ENCODE measurements around the gene LRRTM2. TPM values are rescaled to one million over a fixed set of nuclear protein-coding genes. Genes with fewer than 3 reads are reported as not detected.
"Not testable (repeated sequence)": the region's sequence is repeated elsewhere in the genome, so short reads cannot be mapped to it uniquely, and the experiment has no call there.

Gene LRRTM2, protein sequence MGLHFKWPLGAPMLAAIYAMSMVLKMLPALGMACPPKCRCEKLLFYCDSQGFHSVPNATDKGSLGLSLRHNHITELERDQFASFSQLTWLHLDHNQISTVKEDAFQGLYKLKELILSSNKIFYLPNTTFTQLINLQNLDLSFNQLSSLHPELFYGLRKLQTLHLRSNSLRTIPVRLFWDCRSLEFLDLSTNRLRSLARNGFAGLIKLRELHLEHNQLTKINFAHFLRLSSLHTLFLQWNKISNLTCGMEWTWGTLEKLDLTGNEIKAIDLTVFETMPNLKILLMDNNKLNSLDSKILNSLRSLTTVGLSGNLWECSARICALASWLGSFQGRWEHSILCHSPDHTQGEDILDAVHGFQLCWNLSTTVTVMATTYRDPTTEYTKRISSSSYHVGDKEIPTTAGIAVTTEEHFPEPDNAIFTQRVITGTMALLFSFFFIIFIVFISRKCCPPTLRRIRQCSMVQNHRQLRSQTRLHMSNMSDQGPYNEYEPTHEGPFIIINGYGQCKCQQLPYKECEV
- under 1 TPM in 1 of 2 experiments, not detected in 1; 0.23 TPM for total RNA-seq

DNA sequence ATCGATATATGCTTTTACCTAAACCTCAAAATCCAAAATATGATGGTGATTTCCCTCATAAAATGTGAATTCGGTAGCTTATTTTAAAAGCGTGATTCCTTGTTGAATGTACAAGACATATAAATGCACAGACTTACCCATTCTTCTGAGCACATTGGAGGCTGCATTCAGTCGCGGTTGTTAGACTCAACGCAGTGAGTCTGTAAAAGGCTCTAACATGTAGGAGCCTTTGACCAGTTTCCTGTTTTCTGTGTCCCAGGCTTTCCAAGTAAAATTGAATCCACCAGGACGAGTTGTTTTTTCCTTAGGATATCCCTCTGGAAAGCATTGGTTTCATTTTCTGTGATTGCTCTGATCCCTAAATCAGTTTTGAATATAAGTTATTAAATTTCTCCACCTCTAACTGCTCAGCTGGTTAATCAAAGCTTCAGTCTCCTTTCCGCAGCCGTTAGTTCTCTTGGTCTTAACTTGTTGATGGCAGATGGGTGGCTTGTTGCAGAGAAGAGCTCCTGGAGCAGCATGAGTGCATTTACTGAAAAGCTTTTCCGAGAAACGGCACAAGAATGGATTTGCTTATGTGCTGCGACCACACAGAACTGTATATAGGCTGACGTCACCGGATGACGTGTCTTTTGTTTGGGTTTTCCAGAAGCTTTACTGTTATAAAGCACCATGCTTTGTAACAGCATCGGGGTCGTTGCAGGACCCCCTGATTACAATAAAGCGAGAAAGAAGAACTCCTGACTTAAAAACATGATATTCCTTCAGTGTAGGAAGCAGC, at the start of gene LRRTM2:
TSS of gene LRRTM2 (minus strand) at position 565 of the 781 bp plus-strand sequence. CDS start at position 141, 424 bp downstream.
- Mint-ChIP-seq H3K36me3 (ENCODE audit: low read depth) (no peaks in the 10 kb centered on the region), H3K9me3 (no peaks in the 10 kb centered on the region), H3K27ac (no peak within 1 kb of the TSS), H3K4me3 (no peak within 1 kb of the TSS), H3K4me1 (peaks cover 8% of the 10 kb centered on the region), H3K27me3 (peaks cover 7% of the 10 kb centered on the region)
- ChIA-PET CTCF (no interaction called here), POLR2A (no interaction called here)
- DNase-seq: no peak

- no peak overlapping the region for H3K4me3 Mint-ChIP-seq
- H3K36me3 Mint-ChIP-seq (ENCODE audit: low read depth): peaks cover 3% of the 10 kb centered on the region
- POLR2A ChIA-PET: no interaction called here
- H3K9me3 Mint-ChIP-seq: no peaks in the 10 kb centered on the region
- H3K27ac Mint-ChIP-seq: no peak overlapping the region
- CTCF ChIA-PET: no interaction called here
- no peaks in the 10 kb centered on the region for H3K27me3 Mint-ChIP-seq
- peaks cover 5% of the 10 kb centered on the region for H3K4me1 Mint-ChIP-seq
- DNase-seq: no peak
Observed at GRCh38 chr5:138922494-138922893, 47.4 kb upstream of the LRRTM2 start.

DNA sequence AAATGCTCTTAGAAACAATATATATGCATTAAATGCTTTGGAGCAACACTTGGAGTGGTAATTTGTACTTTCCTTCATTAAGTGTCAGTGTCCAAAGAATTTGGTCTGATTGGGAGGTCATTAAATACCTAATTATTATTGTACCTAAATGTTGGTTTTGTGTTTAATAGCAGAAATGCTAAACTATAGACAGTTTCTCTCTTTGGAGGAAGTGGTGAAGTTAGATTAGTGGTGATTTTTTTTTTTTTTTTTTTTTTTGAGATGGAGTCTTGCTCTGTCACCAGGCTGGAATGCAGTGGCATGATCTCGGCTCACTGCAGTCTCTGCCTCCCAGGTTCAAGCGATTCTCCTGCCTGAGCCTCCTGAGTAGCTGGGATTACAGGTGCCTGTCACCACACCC, 46.2 kb upstream of the LRRTM2 start:
- H3K36me3 Mint-ChIP-seq (ENCODE audit: low read depth); H3K4me1 Mint-ChIP-seq; H3K4me3 Mint-ChIP-seq; POLR2A ChIA-PET; DNase-seq; CTCF ChIA-PET; H3K27me3 Mint-ChIP-seq; H3K9me3 Mint-ChIP-seq; H3K27ac Mint-ChIP-seq: not testable (repeated sequence)

- DNase-seq: no peak
- no peaks in the 10 kb centered on the region for H3K27me3 Mint-ChIP-seq
- ChIA-PET POLR2A (no interaction called here), CTCF (interaction anchor here (0.6 kb wide), 1 partner anchor 731 kb away, joined by 3 read pairs; no protein-coding TSS in a partner anchor)
- H3K27ac Mint-ChIP-seq: no peak overlapping the region
- no peaks in the 10 kb centered on the region for H3K36me3 Mint-ChIP-seq (ENCODE audit: low read depth)
- H3K4me1 Mint-ChIP-seq: peaks cover 5% of the 10 kb centered on the region
- H3K4me3 Mint-ChIP-seq: no peak overlapping the region
- no peaks in the 10 kb centered on the region for H3K9me3 Mint-ChIP-seq
Observed at GRCh38 chr5:138920181-138920580, 45.0 kb upstream of the LRRTM2 start.

GRCh38 chr5:138918686-138919085, 43.6 kb upstream of the LRRTM2 start:
- Mint-ChIP-seq H3K4me1 (peaks cover 5% of the 10 kb centered on the region), H3K9me3 (no peaks in the 10 kb centered on the region), H3K4me3 (no peak overlapping the region), H3K27ac (no peak overlapping the region), H3K36me3 (ENCODE audit: low read depth) (no peaks in the 10 kb centered on the region), H3K27me3 (no peaks in the 10 kb centered on the region)
- CTCF ChIA-PET: no interaction called here
- no peak for DNase-seq
- POLR2A ChIA-PET: no interaction called here

- peaks cover 12% of the 10 kb centered on the region for H3K36me3 Mint-ChIP-seq (ENCODE audit: low read depth)
- CTCF ChIA-PET: no interaction called here
- POLR2A ChIA-PET: no interaction called here
Observed at GRCh38 chr5:138914338-138914737, 39.2 kb upstream of the LRRTM2 start.

DNA sequence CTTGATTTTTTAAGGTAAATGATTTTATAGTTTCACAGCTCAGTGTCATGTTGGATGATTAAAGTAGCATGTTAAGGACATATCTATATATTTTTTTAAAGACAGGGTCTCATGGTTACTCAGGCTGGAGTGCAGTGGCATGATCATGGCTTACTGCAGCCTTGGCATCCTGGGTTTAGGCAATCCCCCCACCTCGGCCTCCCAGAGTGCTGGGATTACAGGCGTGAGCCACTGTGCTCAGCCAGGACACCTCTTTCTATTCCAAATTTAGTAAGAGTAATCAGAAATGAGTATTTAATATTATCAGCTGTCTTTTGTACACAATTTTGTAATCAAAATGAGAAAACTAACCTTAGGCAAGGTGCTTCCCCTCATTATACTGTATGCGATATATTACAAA, 38.6 kb upstream of the LRRTM2 start:
- Mint-ChIP-seq H3K4me3 (no peak overlapping the region), H3K36me3 (ENCODE audit: low read depth) (peaks cover 12% of the 10 kb centered on the region), H3K27me3 (no peaks in the 10 kb centered on the region), H3K27ac (no peak overlapping the region), H3K4me1 (peaks cover 13% of the 10 kb centered on the region), H3K9me3 (no peaks in the 10 kb centered on the region)
- no peak for DNase-seq
- CTCF ChIA-PET: no interaction called here
- POLR2A ChIA-PET: interaction anchor here (0.6 kb wide), 1 partner anchor 112 kb away, joined by 4 read pairs; no protein-coding TSS in a partner anchor

More at GRCh38 chr5:138914338-138914737, 39.2 kb upstream of the LRRTM2 start:
- Mint-ChIP-seq H3K4me3 (no peak overlapping the region), H3K27ac (no peak overlapping the region), H3K27me3 (no peaks in the 10 kb centered on the region), H3K4me1 (peaks cover 13% of the 10 kb centered on the region), H3K9me3 (no peaks in the 10 kb centered on the region)
- DNase-seq: no peak

GRCh38 chr5:138912093-138912492, 37.0 kb upstream of the LRRTM2 start:
- DNase-seq: no peak
- no peak overlapping the region for H3K4me3 Mint-ChIP-seq
- peaks cover 12% of the 10 kb centered on the region for H3K36me3 Mint-ChIP-seq (ENCODE audit: low read depth)
- H3K9me3 Mint-ChIP-seq: no peaks in the 10 kb centered on the region
- H3K27me3 Mint-ChIP-seq: no peaks in the 10 kb centered on the region
- H3K4me1 Mint-ChIP-seq: peaks cover 8% of the 10 kb centered on the region
- no peak overlapping the region for H3K27ac Mint-ChIP-seq
- CTCF ChIA-PET: no interaction called here
- POLR2A ChIA-PET: no interaction called here

DNA sequence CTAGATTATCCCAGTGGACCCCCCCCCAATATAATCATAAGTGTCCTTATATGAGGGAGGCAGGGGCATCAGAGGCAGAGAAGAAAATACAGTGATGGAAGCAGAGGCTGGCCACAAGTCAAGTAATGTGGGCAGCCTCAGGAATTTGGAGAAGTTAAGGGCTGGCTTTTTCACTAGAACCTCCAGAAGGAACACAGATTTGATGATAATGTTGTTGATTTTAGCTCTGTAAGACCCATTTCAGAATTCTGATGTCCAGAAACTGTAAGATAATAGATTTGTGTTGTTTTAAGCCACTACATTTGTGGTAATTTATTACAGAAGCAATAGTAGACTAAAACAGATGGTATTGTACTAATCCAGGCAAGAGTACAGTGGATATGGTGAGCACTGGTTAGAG, 36.3 kb upstream of the LRRTM2 start:
- Mint-ChIP-seq H3K27me3 (no peaks in the 10 kb centered on the region), H3K4me3 (no peak overlapping the region), H3K27ac (no peak overlapping the region), H3K9me3 (no peaks in the 10 kb centered on the region), H3K36me3 (ENCODE audit: low read depth) (peaks cover 12% of the 10 kb centered on the region), H3K4me1 (peaks cover 8% of the 10 kb centered on the region)
- POLR2A ChIA-PET: no interaction called here
- no peak for DNase-seq
- CTCF ChIA-PET: no interaction called here

GRCh38 chr5:138910546-138911185, 35.5 kb upstream of the LRRTM2 start:
- no peak overlapping the region for H3K27ac Mint-ChIP-seq
- no peaks in the 10 kb centered on the region for H3K9me3 Mint-ChIP-seq
- no peaks in the 10 kb centered on the region for H3K27me3 Mint-ChIP-seq
- CTCF ChIA-PET: no interaction called here
- H3K36me3 Mint-ChIP-seq (ENCODE audit: low read depth): peaks cover 13% of the 10 kb centered on the region
- POLR2A ChIA-PET: interaction anchor here (0.6 kb wide), 1 partner anchor 52 kb away, joined by 3 read pairs; no protein-coding TSS in a partner anchor
- H3K4me3 Mint-ChIP-seq: no peak overlapping the region
- peaks cover 8% of the 10 kb centered on the region for H3K4me1 Mint-ChIP-seq
- no peak for DNase-seq

GRCh38 chr5:138909734-138910133, 34.6 kb upstream of the LRRTM2 start:
- Mint-ChIP-seq H3K4me3 (no peak overlapping the region), H3K36me3 (ENCODE audit: low read depth) (peaks cover 14% of the 10 kb centered on the region), H3K9me3 (no peaks in the 10 kb centered on the region), H3K27ac (no peak overlapping the region), H3K4me1 (peaks cover 8% of the 10 kb centered on the region), H3K27me3 (no peaks in the 10 kb centered on the region)
- POLR2A ChIA-PET: no interaction called here
- DNase-seq: no peak
- CTCF ChIA-PET: no interaction called here

- no peak overlapping the region for H3K4me3 Mint-ChIP-seq
- ChIA-PET CTCF (no interaction called here), POLR2A (no interaction called here)
- H3K9me3 Mint-ChIP-seq: no peaks in the 10 kb centered on the region
- peaks cover 19% of the 10 kb centered on the region for H3K4me1 Mint-ChIP-seq
- H3K36me3 Mint-ChIP-seq (ENCODE audit: low read depth): peaks cover 24% of the 10 kb centered on the region
- H3K27ac Mint-ChIP-seq: no peak overlapping the region
- H3K27me3 Mint-ChIP-seq: no peaks in the 10 kb centered on the region
- no peak for DNase-seq
Observed at GRCh38 chr5:138905541-138905940, 30.4 kb upstream of the LRRTM2 start.

GRCh38 chr5:138903130-138903775, 28.1 kb upstream of the LRRTM2 start:
- ChIA-PET CTCF (no interaction called here), POLR2A (no interaction called here)
- H3K4me1 Mint-ChIP-seq: peaks cover 22% of the 10 kb centered on the region
- no peak for DNase-seq
- no peaks in the 10 kb centered on the region for H3K9me3 Mint-ChIP-seq
- H3K27me3 Mint-ChIP-seq: peaks cover 2% of the 10 kb centered on the region
- peaks cover 13% of the 10 kb centered on the region for H3K36me3 Mint-ChIP-seq (ENCODE audit: low read depth)
- H3K27ac Mint-ChIP-seq: no peak overlapping the region
- H3K4me3 Mint-ChIP-seq: no peak overlapping the region
